Hepatocyte (in vitro differentiated cells): ENCODE data around the gene PDIA6. TPM values are rescaled to one million over a fixed set of nuclear protein-coding genes. Genes with fewer than 3 reads are reported as not detected.

Source experiments
- DNase-seq: peaks from one replicate; pipeline ENCODE4 v3.0.0-alpha.2; 2016; ENCODE audit warnings: low spot score
- H2AFZ ChIP-seq: fragments of 200-600 bp; sonication (generic); 2 replicates; pipeline ENCODE4 v1.6.0; 2016; ENCODE audit warnings: antibody characterized with exemption, mild to moderate bottlenecking
- H3K27ac ChIP-seq: fragments of 200-600 bp; sonication (generic); 2 replicates; pipeline ENCODE4 v1.5.1; 2016; ENCODE audit warnings: mild to moderate bottlenecking
- H3K27me3 ChIP-seq: fragments of 200-600 bp; sonication (generic); 2 replicates; pipeline ENCODE4 v1.6.1; 2016
- H3K36me3 ChIP-seq: fragments of 200-600 bp; sonication (generic); replicated peaks from 2 replicates; pipeline ENCODE4 v1.5.1; 2016; ENCODE audit warnings: low read depth; ENCODE audit not compliant: insufficient read depth
- H3K4me1 ChIP-seq: fragments of 200-600 bp; sonication (generic); 2 replicates; pipeline ENCODE4 v1.5.1; 2016; ENCODE audit warnings: mild to moderate bottlenecking, moderate library complexity; ENCODE audit not compliant: insufficient read depth
- H3K4me2 ChIP-seq: fragments of 200-600 bp; sonication (generic); 2 replicates; pipeline ENCODE4 v1.6.0; 2016
- H3K4me3 ChIP-seq: fragments of 200-600 bp; sonication (generic); 2 replicates; pipeline ENCODE4 v1.5.1; 2016; ENCODE audit warnings: mild to moderate bottlenecking
- H3K79me2 ChIP-seq: fragments of 200-600 bp; sonication (generic); 2 replicates; pipeline ENCODE4 v1.6.0; 2017; ENCODE audit warnings: mild to moderate bottlenecking
- H3K9me2 ChIP-seq: fragments of 200-600 bp; sonication (generic); replicated peaks from 2 replicates; pipeline ENCODE4 v1.6.0; 2017; ENCODE audit warnings: mild to moderate bottlenecking; ENCODE audit not compliant: insufficient read depth
- H3K9me3 ChIP-seq: fragments of 200-600 bp; sonication (generic); 2 replicates; pipeline ENCODE4 v1.5.1; 2016; ENCODE audit warnings: low read depth, mild to moderate bottlenecking
- H4K20me1 ChIP-seq: fragments of 200-600 bp; sonication (generic); 2 replicates; pipeline ENCODE4 v1.6.0; 2016; ENCODE audit warnings: mild to moderate bottlenecking; ENCODE audit not compliant: insufficient read depth, poor library complexity, severe bottlenecking
- CTCF ChIP-seq: fragments of 200-600 bp; sonication (generic); IDR thresholded peaks from 2 replicates; pipeline ENCODE4 v1.5.1; 2016; ENCODE audit warnings: antibody characterized with exemption, mild to moderate bottlenecking; ENCODE audit not compliant: poor library complexity
- EZH2 ChIP-seq: fragments of 200-600 bp; sonication (generic); IDR thresholded peaks from 2 replicates; pipeline ENCODE4 v1.6.1; 2016; ENCODE audit warnings: antibody characterized with exemption, mild to moderate bottlenecking, borderline replicate concordance
- EZH2phosphoT487 ChIP-seq: fragments of 200-600 bp; sonication (generic); IDR thresholded peaks from one replicate; pipeline ENCODE4 v1.6.1; 2018; ENCODE audit warnings: antibody characterized with exemption, mild to moderate bottlenecking, low read depth, moderate library complexity; ENCODE audit not compliant: unreplicated experiment, severe bottlenecking
- WGBS: methylation state at CpG from one replicate; pipeline ENCODE4 v1.1.6; 2016; ENCODE audit warnings: low lambda C conversion rate; ENCODE audit errors: missing lambda C conversion rate; 5-methylcytosine and 5-hydroxymethylcytosine counted together
- polyA plus RNA-seq: library from polyadenylated mRNA; unstranded; fragments of >200 nt; fragmentation: Nextera tagmentation; extraction: Ambion mirVana; gene quantifications from 2 replicates; pipeline ENCODE4 v1.2.1, GENCODE V29; 2016
- total RNA-seq: library from RNA; depleted of rRNA; stranded (reverse); fragments of >200 nt; gene quantifications from 2 replicates; pipeline ENCODE4 v1.2.3, GENCODE V29; 2014

PDIA6 gene
- total and polyA plus RNA-seq, 2 experiments from 2014 or later: 507 to 715 TPM

- Histone ChIP-seq H3K4me2 (no peak overlapping the region), H3K27me3 (peaks cover 3% of the 10 kb centered on the region), H3K4me1 (no peaks in the 10 kb centered on the region), H3K9me2 (no peaks in the 10 kb centered on the region), H2AFZ (no peak overlapping the region), H3K79me2 (no peaks in the 10 kb centered on the region), H3K27ac (no peak overlapping the region), H3K9me3 (no peaks in the 10 kb centered on the region), H3K4me3 (no peak overlapping the region), H3K36me3 (no peaks in the 10 kb centered on the region), H4K20me1 (no peaks in the 10 kb centered on the region)
- 74% methylated on average over 8 of the region's 8 CpGs for whole genome bisulfite sequencing
- no peak for DNase-seq
- TF ChIP-seq EZH2 (no peak), CTCF (no peak), EZH2phosphoT487 (no peak)
Observed at GRCh38 chr2:10860814-10861325, 48.3 kb upstream of the PDIA6 start.

GRCh38 chr2:10860081-10860813, 47.7 kb upstream of the PDIA6 start:
- WGBS: 88% methylated on average over 13 of the region's 13 CpGs
- Histone ChIP-seq H4K20me1 (no peaks in the 10 kb centered on the region), H3K9me3 (no peaks in the 10 kb centered on the region), H3K4me1 (no peaks in the 10 kb centered on the region), H3K4me3 (no peak overlapping the region), H3K79me2 (no peaks in the 10 kb centered on the region), H3K36me3 (no peaks in the 10 kb centered on the region), H2AFZ (no peak overlapping the region), H3K9me2 (no peaks in the 10 kb centered on the region), H3K4me2 (no peak overlapping the region), H3K27me3 (peaks cover 3% of the 10 kb centered on the region), H3K27ac (no peak overlapping the region)
- DNase-seq: no peak
- TF ChIP-seq EZH2: no peak
- no peak for TF ChIP-seq CTCF
- no peak for TF ChIP-seq EZH2phosphoT487

GRCh38 chr2:10859278-10859677, 46.7 kb upstream of the PDIA6 start:
- H3K27ac ChIP-seq: no peak overlapping the region
- no peak overlapping the region for H2AFZ ChIP-seq
- no peaks in the 10 kb centered on the region for H3K9me2 ChIP-seq
- no peak overlapping the region for H3K4me3 ChIP-seq
- H3K36me3 ChIP-seq: no peaks in the 10 kb centered on the region
- no peaks in the 10 kb centered on the region for H3K79me2 ChIP-seq
- H3K4me2 ChIP-seq: no peak overlapping the region
- H3K9me3 ChIP-seq: no peaks in the 10 kb centered on the region
- 93% methylated on average over 6 of the region's 6 CpGs for WGBS
- H3K27me3 ChIP-seq: peaks cover 3% of the 10 kb centered on the region
- DNase-seq: no peak
- no peaks in the 10 kb centered on the region for H4K20me1 ChIP-seq
- TF ChIP-seq EZH2phosphoT487 (no peak), EZH2 (no peak), CTCF (no peak)
- H3K4me1 ChIP-seq: no peaks in the 10 kb centered on the region
